AML-193 (cell line): Measurements from ENCODE around the gene BAK1.

Source experiments
- DNase-seq, 2 experiments: peaks; one replicate each; lab custom pipeline; 2025; lab: John Stamatoyannopoulos, UW

The BAK1 gene

DNA sequence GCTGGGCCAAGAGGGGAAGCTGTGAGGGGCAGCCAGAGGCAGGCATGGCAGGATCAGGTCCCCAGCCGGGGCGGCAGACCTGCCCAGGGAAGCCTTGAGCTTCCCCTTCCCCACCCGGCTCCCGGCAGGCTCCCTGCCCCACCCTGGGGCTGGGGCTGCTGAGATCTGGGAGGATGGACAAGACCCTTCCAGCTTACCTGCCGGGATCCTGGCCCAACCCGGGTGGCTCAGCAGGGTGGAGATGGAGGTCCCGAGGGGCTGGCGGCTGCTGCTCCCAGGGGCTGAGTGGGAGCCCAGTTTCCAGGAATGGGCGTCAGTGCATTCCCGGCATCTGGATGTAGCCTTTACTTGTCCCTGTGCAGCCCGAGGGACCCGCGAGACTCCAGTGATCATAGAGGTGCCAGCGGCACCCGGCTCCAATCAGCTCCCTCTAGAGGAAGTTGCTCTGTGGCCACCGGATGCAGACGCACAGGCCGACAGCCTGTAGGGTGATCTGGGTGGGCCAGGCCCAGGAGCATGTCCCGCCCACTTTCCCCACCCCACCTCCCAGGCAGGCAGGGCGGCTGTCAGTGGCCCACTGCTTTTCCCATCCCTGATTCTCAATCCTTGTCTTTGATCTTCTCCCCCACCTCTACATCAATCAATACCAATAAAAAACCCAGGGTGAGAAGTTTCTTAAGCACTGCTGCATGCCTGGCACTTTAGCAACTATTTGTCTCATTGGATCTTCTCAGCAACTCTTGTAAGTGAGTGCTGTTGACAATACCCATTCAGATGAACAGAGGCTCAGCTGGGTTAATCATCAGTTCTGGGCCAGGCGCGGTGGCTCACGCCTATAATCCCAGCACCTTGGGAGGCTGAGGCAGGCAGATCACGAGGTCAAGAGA is at the start of gene BAK1:
TSS of gene BAK1 (minus strand) at position 449 of the 887 bp plus-strand sequence. CDS start 2,672 bp downstream, outside the sequence.
- DNase-seq = peak; percentile 89 to 91

GRCh38 chr6:33628401-33628964 is 48.4 kb upstream of the BAK1 start:
- DNase-seq = no peak

DNA sequence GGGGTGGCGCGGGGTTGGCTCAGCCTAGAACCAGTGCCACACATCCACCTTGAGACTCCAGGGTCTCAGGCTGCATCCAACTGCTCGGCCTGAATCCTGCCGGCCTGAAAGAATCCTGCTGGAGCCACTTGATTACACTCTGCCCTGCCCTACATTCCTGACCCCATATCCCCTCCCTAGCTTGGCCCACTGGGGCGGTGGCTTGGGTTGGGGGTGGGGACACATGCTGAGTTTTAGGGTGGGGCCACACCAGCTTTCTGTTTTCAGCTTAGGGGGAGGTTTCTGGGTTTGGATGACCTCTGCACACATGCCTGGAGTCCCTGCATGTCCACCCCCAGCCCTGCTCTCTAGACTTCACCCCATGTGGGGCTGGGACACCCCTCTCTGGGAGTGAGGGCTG is 47.8 kb upstream of the BAK1 start:
- no peak for DNase-seq

- no peak for DNase-seq
Measured at GRCh38 chr6:33624856-33625255, 44.8 kb upstream of the BAK1 start.

DNA sequence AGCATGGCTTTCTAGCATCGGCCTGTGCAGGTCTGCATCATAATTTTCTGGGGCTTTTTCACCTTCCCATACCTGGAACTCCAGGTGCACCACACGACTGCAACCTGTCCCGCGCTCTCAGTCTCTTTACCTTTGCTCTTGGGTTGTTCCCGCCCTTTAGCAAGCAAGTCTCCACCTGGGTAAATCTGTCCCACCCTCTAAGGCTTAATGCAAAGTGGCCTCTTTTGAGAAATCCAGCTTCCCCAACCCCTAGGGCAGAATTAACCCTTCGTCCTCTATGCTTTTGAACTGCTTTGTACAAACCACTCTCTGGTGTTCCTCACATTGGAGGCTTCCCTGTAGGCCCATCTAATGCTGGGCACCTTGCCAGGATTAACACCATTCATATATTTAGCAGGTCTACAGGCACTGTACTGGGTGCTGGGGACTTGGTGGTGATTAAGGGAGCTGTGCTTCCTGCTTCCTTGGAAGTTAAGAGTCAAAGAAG is 43.9 kb upstream of the BAK1 start:
- DNase-seq = no peak

DNA sequence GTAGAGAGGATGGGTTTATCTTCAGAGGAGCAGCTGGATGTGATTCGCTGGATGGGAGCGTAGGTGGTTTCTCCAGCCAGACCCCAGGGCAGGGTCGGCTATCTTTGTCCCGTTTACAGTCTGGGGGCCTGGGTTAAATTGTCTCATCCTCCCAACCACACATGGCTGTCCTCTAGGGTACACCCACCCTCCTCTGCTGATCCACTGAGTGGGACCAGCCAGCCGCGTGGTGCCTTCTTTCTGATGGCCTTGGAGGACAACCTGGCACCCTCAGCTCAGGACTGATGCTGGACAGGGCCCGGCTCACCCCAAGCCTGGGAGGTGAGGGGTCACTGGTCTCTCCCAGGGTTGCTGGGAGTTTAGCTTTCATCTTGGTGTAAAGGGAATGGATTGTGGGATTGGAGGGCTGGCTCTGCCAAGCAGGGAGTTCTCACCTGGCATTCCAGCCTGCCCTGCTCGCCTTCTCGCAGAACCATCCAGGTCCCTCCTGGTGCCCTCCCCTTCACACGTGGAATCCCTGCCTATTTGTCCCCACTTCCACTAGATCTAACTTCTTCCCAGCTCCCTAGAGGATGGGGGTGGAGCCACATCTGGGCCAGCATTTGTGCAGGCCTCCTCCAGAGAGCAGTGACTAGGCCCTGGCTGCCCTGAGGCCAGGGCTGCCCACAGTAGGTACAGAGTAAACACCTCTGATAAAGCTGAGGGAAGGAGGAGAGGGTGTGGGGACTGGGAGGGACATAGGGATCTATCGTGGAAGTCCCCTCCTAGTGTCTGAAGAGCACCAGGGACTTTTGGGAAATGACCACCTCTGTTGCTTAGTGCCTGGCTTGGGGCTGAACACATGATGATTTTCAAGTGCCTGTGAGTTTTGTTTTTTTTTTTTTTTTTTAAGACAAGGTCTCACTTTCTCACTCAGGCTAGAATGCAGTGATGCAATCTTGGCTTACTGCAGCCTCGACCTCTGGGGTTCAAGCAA is 42.7 kb upstream of the BAK1 start:
- no peak for DNase-seq

DNA sequence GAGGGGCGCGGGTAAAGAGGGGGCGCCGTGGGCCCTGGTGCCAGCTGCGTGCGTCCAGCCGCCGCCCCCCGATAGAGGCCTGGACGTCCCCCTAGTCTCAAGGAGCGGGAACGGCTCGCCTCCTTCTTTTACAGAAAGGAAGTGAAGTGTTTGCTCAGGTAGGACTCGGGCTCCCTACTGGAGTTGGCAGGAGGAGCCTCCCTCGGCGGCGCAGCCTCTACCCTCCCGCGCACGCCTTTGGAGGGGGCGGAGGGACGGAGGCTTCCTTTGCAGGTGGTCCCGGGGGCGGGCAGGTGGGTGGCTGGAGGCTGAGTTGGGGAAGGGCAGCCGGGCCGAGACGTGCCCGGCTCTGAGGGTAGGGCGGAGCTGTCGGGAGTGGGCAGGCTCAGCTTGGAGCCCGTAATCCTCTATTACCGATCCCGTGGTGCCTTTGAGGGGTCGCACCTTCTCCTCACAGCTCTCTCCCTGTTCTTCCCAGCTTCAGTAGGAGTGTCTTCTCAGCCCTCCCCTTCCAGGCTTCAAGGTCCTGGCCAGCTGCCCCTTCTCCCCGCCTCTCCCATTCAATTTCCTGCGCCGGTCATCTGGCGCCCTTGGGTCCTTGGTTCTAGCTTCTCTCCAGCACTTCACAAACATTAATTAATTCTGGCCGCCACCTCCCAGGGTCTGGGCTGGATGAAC is 41.8 kb upstream of the BAK1 start:
- DNase-seq = no peak

DNA sequence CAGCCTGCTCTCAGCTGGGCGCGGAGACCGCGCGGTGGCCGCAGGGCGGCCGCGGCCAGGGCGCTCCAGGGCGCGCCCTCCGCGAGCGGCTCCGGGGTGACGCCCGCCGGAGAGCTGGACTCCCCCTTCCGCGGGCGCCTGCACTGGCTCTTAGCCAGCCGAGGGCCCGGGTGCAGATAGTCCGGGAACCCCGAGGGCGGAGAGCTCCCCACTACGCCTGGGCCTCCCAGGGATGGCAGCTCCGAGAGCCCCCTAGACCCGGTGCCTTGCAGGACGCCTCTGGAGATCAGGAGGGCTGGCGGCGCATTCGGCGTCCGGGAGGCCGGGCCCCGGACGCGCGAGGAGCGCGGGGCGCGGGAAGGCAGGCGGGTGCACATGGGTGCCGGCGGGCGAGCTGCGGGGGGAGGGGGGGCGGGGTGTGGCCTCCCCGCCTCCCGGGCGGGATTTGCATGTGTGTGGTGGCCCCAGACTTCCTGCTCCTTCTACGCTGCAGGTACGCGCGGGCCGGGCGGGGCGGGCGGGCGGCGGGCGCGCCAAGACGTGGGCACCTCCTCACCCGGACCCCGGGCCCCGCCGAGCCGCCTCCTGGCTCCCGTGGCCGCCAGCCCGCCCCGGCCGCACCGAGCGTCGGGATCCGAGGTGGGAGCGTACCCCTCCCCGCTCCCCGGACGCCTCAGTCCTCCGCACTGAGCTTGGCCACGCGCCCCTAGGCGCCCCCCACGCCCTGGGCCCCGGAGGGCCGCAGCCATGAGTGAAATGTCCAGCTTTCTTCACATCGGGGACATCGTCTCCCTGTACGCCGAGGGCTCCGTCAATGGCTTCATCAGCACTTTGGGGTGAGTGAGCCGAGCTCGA is 41.0 kb upstream of the BAK1 start, which contains the start of gene ITPR3:
TSS of gene ITPR3 (plus strand) at position 467 of the 855 bp plus-strand sequence. CDS start at position 748, 281 bp downstream.
- DNase-seq = no peak

DNA sequence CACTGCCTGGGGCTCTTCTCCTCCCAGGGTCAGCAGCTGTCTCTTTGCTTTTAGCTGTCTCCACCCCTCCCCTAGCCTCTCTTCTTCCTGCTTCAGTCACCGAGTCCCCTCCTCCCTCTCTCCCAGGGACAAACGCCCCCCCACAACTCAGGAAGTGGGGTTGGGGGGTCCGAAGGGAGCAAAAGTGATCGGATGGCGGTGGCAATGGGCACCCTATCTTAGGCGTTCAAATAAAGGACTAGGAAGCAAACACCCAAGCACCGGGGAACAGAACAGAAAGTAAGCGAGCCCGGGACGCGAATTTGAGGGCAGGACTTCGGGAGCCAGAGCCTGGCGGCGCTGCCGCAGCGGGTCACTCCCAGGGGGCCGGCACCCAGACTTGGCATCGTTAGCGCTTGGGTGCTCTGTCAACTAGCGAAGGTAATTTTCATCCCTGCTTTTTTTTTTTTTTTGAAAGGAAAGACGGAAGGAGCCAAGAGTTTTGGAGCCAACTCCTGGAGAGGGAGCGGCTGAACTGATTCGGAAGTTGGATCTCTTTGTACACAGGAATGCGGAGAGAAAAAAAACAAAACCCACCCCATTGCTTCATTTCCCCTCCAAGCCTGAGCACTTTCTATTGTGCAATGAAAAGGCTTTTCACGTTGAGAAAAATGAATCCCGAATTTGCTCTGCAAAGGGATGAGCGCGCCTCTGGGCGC is 40.2 kb upstream of the BAK1 start:
- DNase-seq = peak; percentile 24 to 34

GRCh38 chr6:33619166-33619840 is 39.2 kb upstream of the BAK1 start:
- DNase-seq = no peak

DNA sequence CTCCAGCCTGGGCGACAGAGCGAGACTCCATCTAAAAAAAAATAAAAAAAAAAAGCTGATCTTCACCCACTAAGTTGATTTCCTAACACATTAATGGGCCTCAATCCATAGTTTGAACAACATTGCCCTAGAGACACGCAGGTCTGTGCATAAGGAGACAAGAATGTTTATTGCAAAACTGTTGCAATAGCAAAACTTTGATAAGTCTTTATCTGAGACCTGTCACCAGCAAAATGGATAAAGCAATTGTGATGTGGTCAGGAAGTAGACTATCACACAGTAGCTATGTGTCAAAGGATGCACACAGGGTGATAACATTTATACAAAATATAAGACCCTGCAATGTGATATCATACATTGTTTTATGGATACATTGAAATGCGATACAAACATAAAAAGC is 36.8 kb upstream of the BAK1 start:
- DNase-seq = no peak

GRCh38 chr6:33616113-33616512 is 36.0 kb upstream of the BAK1 start:
- DNase-seq = no peak

DNA sequence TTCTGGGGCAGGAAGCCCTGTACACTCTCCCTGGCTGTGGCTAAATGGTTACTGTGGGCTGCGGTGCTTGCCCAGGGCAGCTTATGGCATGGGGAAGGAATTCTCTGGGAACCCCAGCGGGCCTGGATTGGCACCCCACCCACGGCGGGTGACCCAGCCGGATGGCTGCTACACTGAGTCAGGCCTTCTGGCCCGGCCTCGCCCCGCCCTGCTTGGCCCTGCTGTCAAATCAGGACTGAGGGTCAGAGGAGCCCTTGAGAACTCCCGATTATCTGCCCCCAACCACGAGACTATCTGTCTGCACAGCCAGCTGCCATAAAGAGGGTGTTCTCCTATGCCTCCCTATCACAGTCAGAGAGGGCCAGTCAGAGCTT is 33.7 kb upstream of the BAK1 start:
- no peak for DNase-seq

DNA sequence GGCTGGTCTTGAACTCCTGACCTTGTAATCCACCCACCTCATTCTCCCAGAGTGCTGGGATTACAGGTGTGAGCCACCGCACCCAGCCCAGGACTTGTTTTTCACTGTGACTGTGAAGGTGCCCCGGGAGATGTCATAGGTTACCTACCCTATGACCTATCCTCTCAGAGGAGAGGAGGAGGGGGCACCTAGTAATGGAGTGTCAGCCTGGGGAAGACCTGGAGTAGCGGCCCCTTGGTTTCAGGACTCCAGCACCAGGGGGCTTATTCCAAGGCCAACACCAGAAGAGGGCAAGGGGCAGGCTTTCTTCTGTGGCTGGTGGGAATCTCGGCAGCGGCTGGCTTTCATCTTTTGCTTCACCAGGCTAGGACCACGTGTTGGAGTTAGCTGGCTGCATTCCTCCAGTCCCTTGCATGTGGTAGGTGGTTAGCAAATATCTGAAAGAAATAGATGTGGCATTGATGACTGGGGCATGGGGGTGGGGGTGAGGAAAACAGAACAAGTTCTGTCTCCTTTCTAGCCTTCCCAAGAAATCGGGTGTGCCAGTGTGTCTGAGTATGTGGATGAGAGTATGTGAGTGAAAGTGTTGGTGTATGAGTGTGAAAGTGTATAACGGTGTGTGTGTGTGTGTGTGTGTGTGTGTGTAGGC is 33.2 kb upstream of the BAK1 start:
- no peak for DNase-seq

DNA sequence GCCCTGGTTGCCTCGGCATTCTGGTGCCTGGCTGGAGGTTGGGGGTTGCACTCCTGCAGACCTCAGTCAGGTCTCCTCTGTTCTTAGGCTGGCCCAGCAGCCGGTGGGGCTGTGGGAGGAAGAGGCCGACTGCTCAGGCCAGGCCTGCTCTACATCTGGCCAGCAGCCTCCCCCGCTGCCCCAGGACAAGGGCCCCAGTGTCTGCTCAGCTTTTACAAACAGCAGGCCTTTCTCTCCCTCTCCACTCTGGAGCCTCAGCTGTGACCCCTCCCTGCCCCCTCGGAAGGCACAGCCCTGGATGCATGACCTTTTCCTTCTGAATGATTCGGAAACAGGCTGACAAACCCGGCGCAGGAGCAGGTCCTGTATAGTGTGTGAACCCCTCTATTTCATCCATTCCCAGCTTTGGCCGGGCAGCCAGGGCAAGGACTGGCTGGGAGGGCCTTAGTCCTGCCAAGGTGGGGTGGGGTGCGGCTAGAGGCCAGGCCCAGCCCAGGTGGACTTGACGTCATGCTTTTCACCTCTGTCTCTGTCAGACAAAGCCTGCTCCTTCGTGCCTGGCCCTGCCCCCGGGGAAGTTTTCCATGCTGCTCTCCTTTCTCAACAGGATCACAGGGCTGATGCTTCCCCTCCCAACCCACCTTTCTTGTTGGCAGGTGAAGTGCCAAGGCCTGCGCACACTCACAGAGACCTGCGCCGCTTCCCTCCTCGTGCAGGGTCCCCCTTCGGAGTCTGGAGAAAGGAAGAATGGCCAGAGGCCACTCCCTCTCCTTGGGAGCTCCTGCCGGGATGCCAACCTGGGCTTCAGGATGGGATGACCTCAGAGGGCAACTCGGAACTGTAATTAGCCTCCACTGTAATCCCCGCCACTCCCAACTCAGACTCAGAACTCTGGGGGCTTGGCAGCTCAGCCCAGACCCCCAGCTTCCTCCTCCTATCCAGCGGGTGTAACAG is 31.0 kb upstream of the BAK1 start:
- DNase-seq = no peak

DNA sequence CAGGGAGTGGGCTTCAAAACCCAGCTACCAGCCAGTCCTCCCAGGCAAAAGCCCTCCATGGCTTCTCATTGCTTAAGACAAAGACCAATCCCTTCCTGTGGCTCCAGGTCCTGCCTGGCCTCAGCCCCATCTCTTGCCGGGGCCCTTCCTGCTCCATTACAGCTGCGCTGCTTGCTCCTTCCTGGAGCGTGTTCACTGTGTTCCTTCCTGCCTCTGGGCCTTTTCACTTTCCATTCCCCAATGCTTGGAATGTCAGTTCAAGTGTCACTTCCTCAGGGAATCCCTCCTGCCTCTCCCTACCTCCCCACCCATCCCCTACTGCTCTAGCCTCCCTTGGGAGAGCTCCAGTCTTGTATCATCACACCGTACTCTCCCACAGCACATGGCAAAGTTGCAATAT is 30.0 kb upstream of the BAK1 start:
- no peak for DNase-seq

GRCh38 chr6:33609528-33609927 is 29.5 kb upstream of the BAK1 start:
- no peak for DNase-seq

DNA sequence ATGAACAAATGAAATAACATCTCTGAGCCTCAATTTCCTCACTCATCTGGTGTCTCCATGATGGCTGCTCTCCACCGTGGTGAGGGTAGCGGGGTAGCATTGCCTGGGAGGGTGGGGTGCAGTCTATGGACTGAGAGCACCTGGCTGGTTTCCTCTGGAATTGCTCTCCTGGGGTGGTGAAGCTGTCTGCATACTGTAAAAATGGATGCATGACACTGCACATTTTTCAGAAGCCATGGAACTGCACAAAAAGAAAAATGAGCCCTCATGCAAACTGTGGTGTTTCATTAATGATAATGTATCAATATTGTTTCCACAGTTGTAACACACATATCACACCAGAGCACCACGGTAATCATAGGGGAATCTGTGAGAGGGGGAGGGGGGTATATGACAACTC is 28.9 kb upstream of the BAK1 start:
- DNase-seq = no peak
